ENCODE data around the gene MYMX. TPM values are rescaled to one million over a fixed set of nuclear protein-coding genes. Genes with fewer than 3 reads are reported as not detected.
"Not testable (repeated sequence)": the region's sequence is repeated elsewhere in the genome, so short reads cannot be mapped to it uniquely, and the experiment has no call there.

Gene MYMX
- total RNA-seq, 1 donor from 2014 or later: not detected

- H3K4me3 ChIP-seq (ENCODE audit: low read depth, low read length): no peak overlapping the region
- no peak for TF ChIP-seq CTCF (IDR thresholded peaks at IDR 0.05; ENCODE audit: insufficient read depth, low read length, poor library complexity, severe bottlenecking)
- no peaks in the 10 kb centered on the region for H3K36me3 ChIP-seq (ENCODE audit: control insufficient read depth, insufficient read depth, low read length)
- peaks cover 6% of the 10 kb centered on the region for H3K27me3 ChIP-seq (ENCODE audit: control insufficient read depth, insufficient read depth, low read length)
- DNase-seq (ENCODE audit: low read depth): no peak
These were observed 32.9 kb upstream of the MYMX start for GRCh38 chr6:44183783-44184182.

GRCh38 chr6:44185356-44185755, 31.4 kb upstream of the MYMX start:
- H3K4me3 ChIP-seq (ENCODE audit: low read depth, low read length); H3K36me3 ChIP-seq (ENCODE audit: control insufficient read depth, insufficient read depth, low read length); DNase-seq (ENCODE audit: low read depth): not testable (repeated sequence)

DNA sequence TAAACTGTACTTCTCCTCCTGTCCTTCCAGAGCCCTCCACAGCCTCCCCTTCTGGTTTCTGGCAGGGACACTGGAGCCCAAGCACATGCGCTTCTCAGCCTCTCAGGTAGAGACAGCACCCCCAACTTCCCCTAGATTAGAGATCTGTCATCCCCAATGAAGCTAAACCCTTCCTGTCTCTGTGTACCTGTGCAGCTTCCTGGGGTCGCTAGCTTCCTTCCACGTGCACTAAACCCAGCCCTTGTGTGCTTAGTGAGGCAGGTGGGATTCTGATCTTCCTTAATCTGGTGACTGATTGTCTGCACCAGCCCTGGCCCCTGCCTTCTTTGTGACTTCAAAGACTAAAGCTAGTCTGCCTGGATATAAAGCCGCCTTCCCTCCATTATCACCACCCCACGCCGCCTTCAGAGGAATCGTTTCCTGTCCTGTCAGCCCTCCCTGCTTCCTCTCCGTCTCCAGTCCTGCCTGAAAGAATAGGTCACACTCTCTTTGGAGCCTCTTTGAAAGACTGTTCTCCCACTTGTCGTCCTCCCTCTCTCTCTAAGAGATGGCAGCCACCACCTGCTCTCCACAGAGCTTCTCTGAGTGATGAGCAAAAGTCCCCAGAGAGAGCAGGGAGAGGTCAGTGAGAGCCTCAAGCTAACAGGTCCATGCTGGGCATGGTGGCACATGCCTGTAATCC, 30.6 kb upstream of the MYMX start:
- DNase-seq (ENCODE audit: low read depth): no peak
- Histone ChIP-seq H3K27me3 (ENCODE audit: control insufficient read depth, insufficient read depth, low read length) (peaks cover 6% of the 10 kb centered on the region), H3K36me3 (ENCODE audit: control insufficient read depth, insufficient read depth, low read length) (no peaks in the 10 kb centered on the region), H3K4me3 (ENCODE audit: low read depth, low read length) (no peak overlapping the region)
- no peak for TF ChIP-seq CTCF (IDR thresholded peaks at IDR 0.05; ENCODE audit: insufficient read depth, low read length, poor library complexity, severe bottlenecking)

More at GRCh38 chr6:44185356-44185755, 31.4 kb upstream of the MYMX start:
- H3K27me3 ChIP-seq (ENCODE audit: control insufficient read depth, insufficient read depth, low read length): not testable (repeated sequence)

DNA sequence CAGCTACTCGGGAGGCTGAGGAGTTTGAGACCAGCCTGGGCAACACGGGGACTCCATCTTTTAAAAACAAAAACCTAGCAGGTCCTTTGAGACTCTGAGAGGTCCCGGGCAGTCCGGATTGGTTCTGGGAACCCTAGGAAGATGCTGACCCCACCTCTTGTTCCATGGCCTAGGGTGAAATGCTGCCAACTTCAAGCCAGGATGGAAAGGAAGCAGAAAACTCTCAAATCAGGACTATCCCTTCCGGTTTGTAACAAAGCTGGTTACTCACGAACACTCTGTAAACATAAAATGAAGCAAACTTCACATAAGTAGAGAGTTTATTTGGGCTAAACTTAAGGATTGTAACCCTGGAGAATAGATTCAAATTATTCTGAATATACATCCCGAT, 30.1 kb upstream of the MYMX start:
- H3K27me3 ChIP-seq (ENCODE audit: control insufficient read depth, insufficient read depth, low read length): peaks cover 6% of the 10 kb centered on the region
- H3K36me3 ChIP-seq (ENCODE audit: control insufficient read depth, insufficient read depth, low read length): no peaks in the 10 kb centered on the region
- DNase-seq (ENCODE audit: low read depth): no peak
- H3K4me3 ChIP-seq (ENCODE audit: low read depth, low read length): no peak overlapping the region
- TF ChIP-seq CTCF (IDR thresholded peaks at IDR 0.05; ENCODE audit: insufficient read depth, low read length, poor library complexity, severe bottlenecking): no peak

GRCh38 chr6:44188819-44189218, 27.9 kb upstream of the MYMX start:
- H3K27me3 ChIP-seq (ENCODE audit: control insufficient read depth, insufficient read depth, low read length): peaks cover 4% of the 10 kb centered on the region
- no peak for TF ChIP-seq CTCF (IDR thresholded peaks at IDR 0.05; ENCODE audit: insufficient read depth, low read length, poor library complexity, severe bottlenecking)
- no peak overlapping the region for H3K4me3 ChIP-seq (ENCODE audit: low read depth, low read length)
- DNase-seq (ENCODE audit: low read depth): no peak
- no peaks in the 10 kb centered on the region for H3K36me3 ChIP-seq (ENCODE audit: control insufficient read depth, insufficient read depth, low read length)

GRCh38 chr6:44189257-44189656, 27.5 kb upstream of the MYMX start:
- Histone ChIP-seq H3K27me3 (ENCODE audit: control insufficient read depth, insufficient read depth, low read length) (peaks cover 4% of the 10 kb centered on the region), H3K36me3 (ENCODE audit: control insufficient read depth, insufficient read depth, low read length) (no peaks in the 10 kb centered on the region), H3K4me3 (ENCODE audit: low read depth, low read length) (no peak overlapping the region)
- no peak for DNase-seq (ENCODE audit: low read depth)
- no peak for TF ChIP-seq CTCF (IDR thresholded peaks at IDR 0.05; ENCODE audit: insufficient read depth, low read length, poor library complexity, severe bottlenecking)
